LHCN-M2 (cell line): ENCODE results near the gene PIK3CA. TPM values are rescaled to one million over a fixed set of nuclear protein-coding genes. Genes with fewer than 3 reads are reported as not detected.
A peak's percentile ranks its signal among the peaks of the same experiment; 100 is the strongest.
"Not testable (repeated sequence)": the region's sequence is repeated elsewhere in the genome, so short reads cannot be mapped to it uniquely, and the experiment has no call there.

Experiments used
- DNase-seq: peaks from one replicate; pipeline ENCODE4 v3.0.0-alpha.2; 2012; ENCODE audit warnings: low read depth
- polyA plus RNA-seq: library from polyadenylated mRNA; unstranded; fragments of >200 nt; gene quantifications from one replicate; pipeline ENCODE4 v1.2.1, GENCODE V29; 2012; ENCODE audit warnings: missing spikeins
- total RNA-seq: library from RNA; depleted of rRNA; stranded (reverse); fragments of >200 nt; gene quantifications from 2 replicates; pipeline ENCODE4 v1.2.3, GENCODE V29; 2014; rRNA removed

The PIK3CA gene
- 16.5 and 22.8 TPM in 2 replicates for total RNA-seq
- 5.3 TPM for polyA plus RNA-seq

DNA sequence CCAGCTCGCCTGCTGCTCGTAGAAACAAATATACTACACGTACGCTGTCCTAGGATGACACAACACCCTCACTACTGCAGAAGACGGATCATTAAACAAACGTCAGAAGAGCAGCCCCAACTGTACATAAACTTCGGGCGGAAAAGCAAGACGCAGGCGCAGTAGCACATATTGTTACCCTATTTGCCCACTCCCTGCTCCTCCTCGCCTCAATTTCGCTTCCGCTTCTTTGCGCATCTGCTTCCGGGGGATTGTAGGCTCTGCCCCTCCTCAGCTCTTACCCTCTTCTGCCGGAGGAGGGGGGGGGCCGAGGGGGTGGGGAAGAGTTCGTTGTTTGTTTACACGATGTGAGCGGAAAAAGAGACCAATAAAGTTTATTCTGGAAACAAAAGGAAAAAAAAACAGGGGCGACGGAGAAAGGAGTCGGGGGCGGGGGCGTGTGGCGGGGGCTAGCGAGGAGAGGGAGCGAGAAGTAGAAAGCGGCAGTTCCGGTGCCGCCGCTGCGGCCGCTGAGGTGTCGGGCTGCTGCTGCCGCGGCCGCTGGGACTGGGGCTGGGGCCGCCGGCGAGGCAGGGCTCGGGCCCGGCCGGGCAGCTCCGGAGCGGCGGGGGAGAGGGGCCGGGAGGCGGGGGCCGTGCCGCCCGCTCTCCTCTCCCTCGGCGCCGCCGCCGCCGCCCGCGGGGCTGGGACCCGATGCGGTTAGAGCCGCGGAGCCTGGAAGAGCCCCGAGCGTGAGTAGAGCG is at the start of gene PIK3CA:
PIK3CA (plus strand) TSS at position 485 of the 743 bp plus-strand sequence. CDS start 50,469 bp downstream, outside the sequence.
- peak; percentile 98 for DNase-seq

DNA sequence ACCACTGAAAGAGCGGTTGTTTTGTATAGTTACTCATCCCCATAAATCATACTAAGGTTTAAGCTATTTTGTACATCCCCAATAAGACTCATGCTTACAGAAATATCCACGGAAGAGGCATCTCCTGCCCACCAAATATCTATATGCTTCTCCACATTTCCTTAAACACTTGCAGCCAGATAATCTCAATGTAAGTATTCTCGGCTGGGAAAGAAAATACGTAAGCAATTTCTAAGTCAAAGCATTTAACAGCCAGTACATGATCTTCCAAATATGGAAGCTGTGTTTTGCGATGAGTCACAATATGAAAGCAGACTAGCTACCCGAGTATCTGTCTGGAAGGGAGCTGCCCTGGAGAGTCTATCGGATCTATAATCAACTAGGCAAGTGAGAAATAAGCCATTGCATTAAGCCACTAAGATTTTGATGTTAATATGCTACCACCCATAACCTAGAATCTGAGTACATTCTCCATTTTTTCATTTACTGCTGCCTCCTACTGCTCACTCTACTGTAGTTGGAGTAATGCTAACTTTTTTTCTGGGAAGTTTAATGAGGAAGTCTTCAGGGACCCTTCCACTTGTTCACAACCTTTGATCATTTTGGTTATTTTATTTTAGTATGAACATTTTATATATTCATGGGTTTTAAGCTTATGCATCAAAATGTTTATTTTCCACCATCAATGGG is 49.6 kb upstream of the PIK3CA start:
- peak; percentile 82 for DNase-seq

DNA sequence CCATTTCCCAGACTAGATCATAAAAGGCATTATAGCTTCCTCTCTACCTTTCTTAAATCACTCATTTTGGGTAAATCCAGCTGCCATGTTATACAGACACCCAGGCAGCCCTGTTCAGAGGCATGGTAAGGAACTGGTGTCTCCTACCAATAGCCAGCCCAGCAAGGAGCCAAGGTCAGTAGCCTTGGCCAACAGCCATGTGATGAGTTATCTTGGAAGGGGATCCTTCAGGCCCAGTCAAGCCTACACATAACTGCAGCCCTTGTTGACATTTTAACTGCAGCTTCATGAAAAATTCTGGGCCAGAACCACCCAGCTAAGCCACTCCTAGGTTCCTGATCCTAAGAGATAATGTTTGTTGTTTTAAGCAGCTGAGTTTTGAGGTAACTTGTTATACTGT is 47.5 kb upstream of the PIK3CA start:
- DNase-seq = peak; percentile 83

DNA sequence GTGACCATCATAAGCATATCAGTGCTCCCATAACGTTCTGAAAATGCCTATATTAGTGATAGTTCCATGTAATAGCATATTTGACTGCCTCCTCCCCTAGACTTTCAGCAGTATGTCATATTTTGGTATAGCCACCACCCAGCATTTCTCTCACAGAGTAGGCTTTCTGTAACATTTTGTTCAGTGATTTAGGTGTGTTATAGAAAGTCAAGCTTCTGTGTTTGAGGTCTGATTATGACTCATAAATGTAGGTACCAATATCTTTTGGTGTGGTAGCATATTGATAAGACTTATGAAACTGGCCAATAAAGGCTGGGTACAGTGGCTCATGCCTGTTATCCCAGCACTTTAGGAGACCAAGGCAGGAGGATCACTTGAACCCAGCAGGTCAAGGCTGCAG is 42.3 kb upstream of the PIK3CA start:
- no peak for DNase-seq

DNA sequence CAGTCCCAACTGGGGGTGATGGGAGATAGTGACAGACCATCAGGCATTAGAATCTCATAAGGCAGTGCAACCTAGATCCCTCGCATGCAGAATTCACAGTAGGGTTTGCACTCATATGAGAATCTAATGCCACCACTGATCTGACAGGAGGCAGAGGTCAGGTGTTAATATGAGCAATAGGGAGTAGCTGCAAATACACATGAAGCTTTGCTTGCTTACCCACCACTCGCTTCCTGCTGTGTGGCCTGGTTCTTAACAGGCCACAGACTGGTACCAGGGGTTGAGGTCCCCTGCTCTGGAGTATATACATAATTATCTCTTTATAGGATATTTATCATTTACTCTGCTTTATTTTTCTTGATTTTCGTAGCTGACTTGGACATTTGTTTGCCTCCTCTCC is 40.5 kb upstream of the PIK3CA start:
- no peak for DNase-seq

DNA sequence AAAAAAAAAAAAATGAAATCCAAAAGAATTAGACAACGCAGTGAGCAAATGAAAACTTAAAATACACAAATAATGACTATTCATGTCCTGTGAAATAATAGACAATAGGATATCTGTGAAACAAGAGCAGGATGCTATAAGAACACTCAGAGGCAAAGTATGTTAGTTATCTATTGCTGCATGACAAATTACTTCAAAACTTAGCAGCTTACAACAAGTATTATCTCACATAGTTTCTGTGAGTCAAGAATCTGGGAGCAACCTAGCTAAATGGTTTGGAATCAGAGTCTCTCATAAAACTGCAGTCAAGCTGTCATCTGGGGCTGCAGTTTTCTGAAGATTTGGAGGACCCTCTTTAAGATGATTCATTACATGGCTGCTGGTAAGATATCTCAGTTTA is 40.1 kb upstream of the PIK3CA start:
- DNase-seq = peak; percentile 81

DNA sequence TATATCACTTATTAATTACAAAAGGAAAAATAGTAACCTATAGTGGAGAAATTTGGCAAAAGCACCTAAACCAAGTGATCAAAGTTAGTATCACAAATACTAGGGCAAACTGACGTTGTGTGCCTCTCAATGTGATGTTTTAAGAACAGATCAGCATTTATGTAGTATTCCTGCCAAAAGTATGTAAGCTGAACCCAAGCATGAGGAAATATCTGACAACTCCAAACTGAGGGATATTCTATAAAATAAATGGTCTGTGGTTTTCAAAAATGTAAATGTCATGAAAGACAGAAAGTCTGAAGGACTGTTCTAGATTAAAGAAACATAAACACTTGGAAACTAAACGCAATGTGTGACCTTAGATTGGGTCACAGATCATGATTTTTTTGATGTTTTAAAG is 34.3 kb upstream of the PIK3CA start:
- no peak for DNase-seq

DNA sequence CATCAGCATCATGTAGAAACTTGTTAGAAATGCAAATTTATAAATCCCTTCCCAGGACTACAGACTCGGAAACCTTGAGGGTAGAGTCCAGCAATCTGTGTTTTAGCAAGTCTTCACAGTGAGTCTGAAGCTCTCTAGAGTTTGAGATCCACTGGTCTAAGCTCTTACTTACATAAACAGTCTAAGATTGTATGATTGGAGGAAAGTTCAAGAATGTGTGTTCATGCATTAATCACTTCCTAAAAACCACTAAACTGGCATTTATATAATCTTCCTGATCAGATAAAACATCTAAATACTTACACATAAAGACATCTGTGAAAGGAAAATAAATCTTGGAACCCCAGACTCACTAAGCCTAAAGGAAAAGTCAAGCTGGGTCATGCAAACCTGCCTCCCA is 32.7 kb upstream of the PIK3CA start:
- not testable (repeated sequence) for DNase-seq

DNA sequence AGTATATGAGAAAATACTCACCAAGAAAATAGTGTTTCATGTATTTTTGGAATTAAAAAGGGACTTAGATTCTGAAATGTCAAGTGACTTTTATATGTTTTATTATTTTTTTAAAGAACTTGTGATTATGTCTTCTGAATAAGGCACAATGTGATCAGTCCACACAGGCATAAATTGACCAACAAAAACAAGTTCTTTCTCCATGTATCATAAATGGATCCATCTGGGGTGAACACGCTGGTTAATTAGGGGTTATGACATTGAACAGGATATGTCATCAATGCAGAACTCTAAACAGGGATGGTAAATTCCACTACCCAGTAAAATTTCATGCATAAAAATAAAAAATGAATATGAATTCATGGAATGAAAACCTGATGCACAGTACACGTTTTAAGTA is 31.3 kb upstream of the PIK3CA start:
- no peak for DNase-seq

DNA sequence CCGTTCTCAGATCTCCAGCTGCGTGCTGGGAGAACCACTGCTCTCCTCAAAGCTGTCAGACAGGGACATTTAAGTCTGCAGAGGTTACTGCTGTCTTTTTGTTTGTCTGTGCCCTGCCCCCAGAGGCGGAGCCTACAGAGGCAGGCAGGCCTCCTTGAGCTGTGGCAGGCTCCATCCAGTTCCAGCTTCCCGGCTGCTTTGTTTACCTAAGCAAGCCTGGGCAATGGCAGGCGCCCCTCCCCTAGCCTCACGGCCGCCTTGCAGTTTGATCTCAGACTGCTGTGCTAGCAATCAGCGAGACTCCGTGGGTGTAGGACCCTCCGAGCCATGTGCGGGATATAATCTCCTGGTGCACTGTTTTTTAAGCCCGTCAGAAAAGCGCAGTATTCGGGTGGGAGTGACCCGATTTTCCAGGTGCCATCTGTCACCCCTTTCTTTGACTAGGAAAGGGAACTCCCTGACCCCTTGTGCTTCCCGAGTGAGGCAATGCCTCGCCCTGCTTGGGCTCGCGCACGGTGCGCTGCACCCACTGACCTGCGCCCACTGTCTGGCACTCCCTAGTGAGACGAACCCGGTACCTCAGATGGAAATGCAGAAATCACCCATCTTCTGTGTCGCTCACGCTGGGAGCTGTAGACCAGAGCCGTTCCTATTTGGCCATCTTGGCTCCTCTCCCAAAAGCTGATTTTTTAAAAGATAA is 15.8 kb upstream of the PIK3CA start:
- not testable (repeated sequence) for DNase-seq

DNA sequence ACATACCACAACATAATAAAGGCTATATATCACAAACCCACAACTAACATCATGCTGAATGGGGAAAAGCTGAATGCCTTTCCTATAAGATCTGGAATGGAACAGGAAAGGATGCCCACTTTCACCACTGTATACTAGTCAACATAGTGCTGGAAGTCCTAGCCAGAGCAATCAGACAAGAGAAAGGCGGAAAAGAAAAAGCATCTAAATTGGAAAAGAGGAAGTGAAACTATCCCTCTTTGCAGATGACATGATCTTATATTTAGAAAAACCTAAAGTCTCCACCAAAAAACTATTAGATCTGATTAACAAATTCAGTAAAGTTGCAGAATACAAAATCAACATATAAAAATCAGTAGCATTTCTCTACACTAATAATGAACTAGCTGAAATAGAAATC is 14.6 kb upstream of the PIK3CA start:
- no peak for DNase-seq

DNA sequence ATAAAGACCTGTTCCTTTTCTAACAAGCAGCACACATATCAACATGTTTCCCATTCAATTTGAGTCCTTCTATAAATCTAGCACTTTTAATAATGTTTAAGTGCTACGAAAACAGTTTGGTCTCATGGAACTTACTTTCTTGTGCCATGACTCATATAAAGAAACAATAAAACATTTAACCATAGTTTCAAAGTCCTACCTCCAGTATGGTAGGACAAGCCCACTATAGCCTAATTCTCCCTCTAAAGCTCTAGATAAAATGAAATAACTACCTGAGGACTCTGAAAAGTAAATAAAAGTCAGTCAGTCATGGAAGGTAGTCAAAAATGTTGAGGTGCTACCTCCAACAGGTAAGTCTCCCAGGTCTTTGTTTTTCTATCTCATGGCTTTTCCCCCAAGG is 12.0 kb upstream of the PIK3CA start:
- DNase-seq = no peak

DNA sequence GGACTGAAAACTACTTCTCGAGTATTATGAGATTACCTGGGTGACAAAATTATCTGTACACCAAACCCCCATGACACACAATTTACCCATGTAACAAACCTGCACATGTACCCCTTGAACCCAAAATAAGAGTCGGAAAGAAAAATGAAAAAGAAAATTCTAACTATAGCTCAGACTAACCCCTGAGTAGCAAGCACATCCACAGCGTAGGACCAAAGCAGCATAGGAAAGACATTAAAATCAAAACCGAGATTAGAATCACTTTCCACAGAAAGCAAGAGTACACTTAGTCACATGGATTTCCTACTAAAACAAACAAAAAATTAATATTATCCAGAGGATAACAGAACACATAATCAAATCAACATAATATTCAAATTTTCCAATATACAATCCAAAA is 6.3 kb upstream of the PIK3CA start:
- no peak for DNase-seq

DNA sequence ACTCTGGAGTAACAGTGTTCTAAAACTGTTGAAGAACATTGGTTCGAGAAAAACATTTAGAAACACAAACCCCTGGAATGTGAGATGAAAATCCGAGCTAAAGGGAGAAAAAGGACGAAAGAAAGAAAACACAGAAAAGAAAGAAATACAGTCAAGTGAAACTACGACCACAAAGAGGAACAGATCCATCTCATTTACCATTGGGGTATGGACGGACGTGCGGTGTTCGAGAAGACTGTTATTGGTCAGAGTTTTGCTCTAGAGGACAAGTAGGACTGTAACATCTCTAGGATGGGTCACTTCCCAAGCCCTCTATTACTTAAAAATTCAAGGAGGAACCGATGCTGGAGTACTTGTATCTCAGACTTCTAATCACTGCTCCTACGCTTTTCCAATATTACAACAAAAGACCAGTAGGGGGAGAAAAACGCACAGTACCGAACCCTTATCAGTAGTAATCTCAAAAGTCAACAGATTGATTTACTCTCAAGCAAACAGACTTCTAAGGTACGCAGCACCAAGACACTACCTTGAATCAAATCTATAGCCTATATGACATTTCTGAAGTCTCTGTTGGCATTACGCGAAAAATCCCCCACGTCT is 1.1 kb upstream of the PIK3CA start:
- DNase-seq = peak; percentile 81

DNA sequence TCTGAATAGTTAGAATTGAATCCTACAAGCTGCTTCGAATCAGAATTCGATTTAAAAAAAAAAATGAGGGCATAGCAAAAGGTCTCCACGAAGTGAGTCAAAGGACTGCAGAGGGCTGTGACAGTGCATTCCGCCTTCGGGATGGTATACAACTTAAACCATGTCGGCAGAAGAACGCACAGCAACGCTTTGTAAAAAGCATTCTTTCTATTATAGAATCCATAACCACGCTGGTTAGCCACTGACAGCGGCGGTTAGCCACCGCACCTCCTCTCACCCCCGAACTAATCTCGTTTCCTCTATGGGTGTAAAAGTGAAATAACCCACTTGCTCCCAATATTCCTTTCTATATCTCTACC is 664 bp upstream of the PIK3CA start:
- no peak for DNase-seq

DNA sequence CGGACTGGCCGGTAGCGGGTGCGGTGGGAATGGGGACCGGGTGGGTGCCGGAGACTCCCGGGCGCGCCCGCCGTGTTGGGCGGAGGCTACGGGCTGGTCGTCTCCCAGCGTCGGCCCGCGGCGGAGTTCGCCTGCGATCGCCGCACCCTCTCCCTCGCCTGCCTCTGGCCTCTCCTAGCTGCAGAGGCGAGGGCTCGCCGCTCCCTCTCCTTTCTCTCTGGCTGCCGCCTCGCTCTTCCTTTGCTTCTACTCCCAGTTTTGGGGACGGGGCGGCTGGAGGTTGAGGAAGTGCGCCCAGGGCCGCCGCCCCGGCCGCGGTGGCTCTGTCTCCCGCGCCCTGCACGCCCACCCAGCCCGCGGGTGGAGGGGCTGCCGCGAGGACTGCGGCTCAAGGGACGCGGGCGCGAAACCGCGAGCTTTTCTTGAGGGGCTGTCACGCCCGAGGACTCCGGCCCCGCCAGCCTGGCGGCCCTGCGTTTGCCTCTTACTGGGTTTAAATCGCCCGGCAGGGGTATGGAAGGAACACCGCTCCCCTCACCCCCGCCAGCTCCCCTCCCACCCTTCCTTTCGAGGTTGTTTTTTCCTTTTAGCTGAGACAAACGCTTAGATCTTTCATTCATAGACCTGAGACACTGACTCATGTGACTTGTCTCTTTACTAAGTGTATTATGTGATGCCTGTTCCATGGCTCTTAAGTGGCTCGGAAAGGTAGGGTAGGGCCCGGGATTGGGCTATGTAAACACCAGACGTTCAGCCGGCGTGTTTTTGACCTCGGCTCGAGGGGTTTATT is 654 bp downstream of the PIK3CA start:
- DNase-seq = peak; percentile 47

DNA sequence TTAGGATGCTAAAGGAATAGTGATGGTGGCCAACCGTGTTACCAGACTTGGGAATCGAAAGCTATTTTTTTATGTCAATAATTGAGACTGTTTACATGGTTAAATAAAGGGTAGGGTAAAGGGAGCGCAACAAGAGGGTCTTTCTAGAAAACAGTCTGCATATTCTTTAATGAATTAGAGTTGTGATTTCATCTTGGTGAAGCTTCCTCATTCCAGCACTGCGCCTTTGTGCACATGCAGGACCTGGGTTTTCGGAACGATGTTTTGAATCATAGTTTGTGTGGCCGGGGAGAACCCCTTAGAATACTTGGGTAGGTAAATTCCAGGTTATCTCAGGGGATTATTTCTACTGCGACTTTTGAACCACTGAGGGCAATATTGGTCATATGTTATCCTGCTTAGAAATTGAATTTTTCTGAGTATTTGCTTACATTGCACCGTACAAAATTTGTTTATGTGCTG is 1.3 kb downstream of the PIK3CA start:
- peak; percentile 15 for DNase-seq

DNA sequence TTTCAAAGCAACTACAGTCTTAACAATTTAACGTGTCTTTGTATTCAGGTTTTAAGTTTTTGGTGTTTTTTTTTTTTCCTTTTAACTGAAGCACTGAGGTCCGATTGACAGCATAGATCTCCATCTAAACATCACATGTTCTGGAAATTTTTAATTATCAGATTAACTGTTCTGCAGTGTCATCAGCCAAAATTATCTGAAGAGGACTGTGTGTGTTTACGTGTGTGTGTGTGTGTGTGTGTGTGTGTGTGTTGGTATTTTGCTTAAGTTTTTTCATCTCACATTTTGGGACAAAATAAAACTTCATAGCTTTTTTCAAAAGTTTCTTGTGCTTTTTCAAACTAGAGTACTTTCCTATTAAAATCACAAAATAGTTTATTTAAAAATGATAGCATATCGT is 1.8 kb downstream of the PIK3CA start:
- no peak for DNase-seq

DNA sequence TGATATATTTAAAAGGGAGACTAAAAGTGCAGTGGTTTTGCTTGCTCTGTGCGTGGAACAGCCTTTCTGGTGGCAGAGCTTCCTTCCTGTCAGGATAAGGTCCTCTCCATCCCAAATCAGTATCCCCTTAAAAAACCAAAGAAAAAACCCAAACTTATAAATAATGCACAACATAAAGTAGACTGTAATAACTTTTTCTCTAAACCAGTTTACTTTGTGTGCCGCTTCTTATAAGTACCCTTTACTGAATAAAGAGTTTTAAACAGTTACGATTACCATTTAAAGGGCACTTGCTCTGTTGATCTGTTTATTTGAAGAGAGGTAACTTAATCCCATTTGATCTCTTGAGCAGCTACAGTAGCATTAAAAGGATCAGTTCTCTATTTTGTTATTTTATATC is 2.5 kb downstream of the PIK3CA start:
- no peak for DNase-seq

DNA sequence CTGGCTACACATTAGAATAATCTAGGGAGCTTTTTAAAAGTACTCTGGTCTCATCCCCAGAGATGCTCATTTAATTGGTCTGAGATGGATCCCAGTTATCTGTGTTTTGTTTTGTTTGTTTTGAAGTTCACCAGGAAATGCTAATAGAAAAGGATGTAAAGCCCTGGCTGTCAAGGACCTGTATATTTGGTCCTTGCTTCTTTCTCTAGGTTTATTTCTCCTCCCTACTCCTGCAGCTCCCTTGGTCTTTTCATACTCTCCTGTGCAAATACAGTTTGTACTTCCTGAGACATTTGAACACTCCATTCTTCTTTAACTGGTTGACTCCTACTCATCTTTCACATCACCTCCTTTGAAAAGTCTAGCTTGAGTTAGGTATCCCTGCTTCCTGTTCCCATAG is 3.3 kb downstream of the PIK3CA start:
- no peak for DNase-seq

DNA sequence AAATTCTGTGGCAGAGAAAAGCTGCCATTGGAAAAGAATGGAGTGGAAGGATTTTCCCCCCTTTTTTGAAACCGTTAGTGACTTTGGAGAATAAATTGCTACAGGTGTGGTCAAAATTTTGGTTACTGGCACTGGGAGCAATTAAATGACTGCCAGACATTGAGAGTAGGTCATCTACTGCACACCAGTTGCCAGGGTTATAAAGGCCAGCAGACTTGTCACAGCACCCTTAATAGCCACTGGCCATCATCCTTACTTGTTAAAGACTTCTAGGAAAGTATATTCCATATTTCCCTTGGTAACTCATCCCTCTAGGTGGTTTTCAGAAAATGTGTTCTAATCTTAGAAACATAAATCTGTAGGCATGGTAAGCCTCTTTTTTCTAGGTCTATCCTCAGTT is 8.0 kb downstream of the PIK3CA start:
- no peak for DNase-seq
